A673 (cell line): Measurements from ENCODE around the gene FBXO15. TPM values are rescaled to one million over a fixed set of nuclear protein-coding genes. Genes with fewer than 3 reads are reported as not detected.

Experiments used
- BruUV-seq: library from RNA; stranded (reverse); fragments of 400-500 nt; replicated peaks from 2 replicates; lab custom pipeline; 2021; lab: Mats Ljungman, UMichigan
- CTCF ChIA-PET: fragments of 300-600 bp; sonication (Branson Sonifier 250); formaldehyde crosslinking; loops from one replicate; lab custom pipeline; 2022; ENCODE audit warnings: antibody characterized with exemption; lab: Charles Lee
- POLR2A ChIA-PET: fragments of 300-600 bp; sonication (Branson Sonifier 250); formaldehyde crosslinking; loops from one replicate; lab custom pipeline; 2022; ENCODE audit warnings: antibody characterized with exemption; ENCODE audit not compliant: low non-redundant PET; lab: Charles Lee
- DNase-seq: peaks from one replicate; pipeline ENCODE4 v3.0.0-alpha.2; 2015; ENCODE audit warnings: low spot score
- H3K27ac ChIP-seq: fragments of 200-600 bp; sonication (generic); 2 replicates; pipeline ENCODE4 v1.5.1; 2016; ENCODE audit warnings: mixed run types, low read depth, mild to moderate bottlenecking, mixed read lengths, antibody characterized with exemption, low read length; ENCODE audit not compliant: poor library complexity, severe bottlenecking
- H3K27me3 ChIP-seq: fragments of 200-600 bp; sonication (generic); replicated peaks from 2 replicates; pipeline ENCODE4 v1.6.1; 2017; ENCODE audit warnings: mixed run types, low read depth, mild to moderate bottlenecking, mixed read lengths, antibody characterized with exemption, low read length; ENCODE audit not compliant: insufficient read depth, poor library complexity
- H3K36me3 ChIP-seq: fragments of 200-600 bp; sonication (generic); 2 replicates; pipeline ENCODE4 v1.6.1; 2016; ENCODE audit warnings: mixed run types, mild to moderate bottlenecking, mixed read lengths, antibody characterized with exemption, low read length; ENCODE audit not compliant: insufficient read depth, poor library complexity, severe bottlenecking
- H3K4me1 ChIP-seq: fragments of 200-600 bp; sonication (generic); 2 replicates; pipeline ENCODE4 v1.6.1; 2017; ENCODE audit warnings: mixed run types, mild to moderate bottlenecking, mixed read lengths, antibody characterized with exemption, low read length; ENCODE audit not compliant: insufficient read depth, poor library complexity, severe bottlenecking
- H3K4me3 ChIP-seq: fragments of 200-600 bp; sonication (generic); 2 replicates; pipeline ENCODE4 v1.5.1; 2016; ENCODE audit warnings: low read depth, mixed run types, mild to moderate bottlenecking, mixed read lengths, low read length; ENCODE audit not compliant: poor library complexity, severe bottlenecking
- H3K9me3 ChIP-seq: fragments of 200-600 bp; sonication (generic); 2 replicates; pipeline ENCODE4 v1.6.1; 2016; ENCODE audit warnings: mixed run types, low read depth, mild to moderate bottlenecking, mixed read lengths, antibody characterized with exemption, low read length; ENCODE audit not compliant: poor library complexity, severe bottlenecking
- EZH2 ChIP-seq: fragments of 200-600 bp; sonication (generic); IDR thresholded peaks from 2 replicates; pipeline ENCODE4 v1.6.1; 2017; ENCODE audit warnings: borderline replicate concordance, low read depth, mild to moderate bottlenecking, mixed read lengths, antibody characterized with exemption, low read length; ENCODE audit not compliant: poor library complexity, severe bottlenecking
- intact Hi-C: fragments of 100-400 bp; cut with micrococcal nuclease; formaldehyde crosslinking; loops from one replicate; pipeline ENCODE4 v1.10.0; 2022; ENCODE audit not compliant: unreplicated experiment
- total RNA-seq: library from RNA; stranded (reverse); gene quantifications from 2 replicates; pipeline ENCODE4 v1.2.3, GENCODE V29; 2021
- TF ChIP-seq, protein P1 (sequence below): fragments of 300-800, 200-600 bp; sonication (generic); conservative IDR thresholded peaks from 2 replicates; pipeline ENCODE4 v1.5.1; 2017; ENCODE audit warnings: low read depth, mild to moderate bottlenecking, antibody characterized with exemption, low read length, moderate library complexity, mixed read lengths

Gene FBXO15
- total RNA-seq, 1 experiment from 2014 or later: 2.4 TPM

DNA sequence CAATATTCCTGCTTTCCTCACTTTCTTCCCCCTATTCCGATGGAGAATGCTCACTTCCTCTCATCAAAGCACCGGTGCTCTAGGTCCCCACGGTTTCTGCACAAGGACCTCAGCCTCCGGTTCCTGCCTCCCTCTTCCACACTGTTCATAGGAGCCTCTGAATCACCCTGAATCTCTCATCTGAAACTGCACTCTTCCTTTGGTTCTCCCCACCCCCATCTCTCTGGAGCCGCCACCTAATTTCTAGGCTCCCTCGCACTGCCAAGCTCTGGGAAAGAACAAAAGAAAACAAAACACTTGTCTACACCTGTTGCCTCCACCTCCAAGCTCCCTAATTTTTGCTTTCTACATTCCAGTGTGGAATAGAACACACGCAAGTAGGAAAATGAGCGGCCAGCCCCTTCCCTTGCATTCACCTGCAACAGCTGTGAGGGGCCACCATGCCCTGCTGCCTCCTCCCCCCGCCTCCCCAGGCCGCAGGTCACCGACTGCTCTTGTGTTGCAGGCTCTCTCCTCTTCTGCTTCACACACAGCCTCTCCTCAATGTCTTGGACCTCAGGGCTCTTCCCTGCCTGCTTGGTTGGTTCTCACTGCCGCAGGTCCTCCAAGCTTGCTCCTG, 9.6 kb downstream of the FBXO15 start:
- no TSS peak for BruUV-seq
- H3K27me3 ChIP-seq: no peaks in the 10 kb centered on the region
- H3K4me3 ChIP-seq: no peak overlapping the region
- H3K27ac ChIP-seq: no peak overlapping the region
- intact Hi-C loops: no loop called here
- H3K9me3 ChIP-seq: no peaks in the 10 kb centered on the region
- CTCF ChIA-PET: no interaction called here
- POLR2A ChIA-PET: no interaction called here
- H3K4me1 ChIP-seq: no peaks in the 10 kb centered on the region
- no peak for DNase-seq
- no peaks in the 10 kb centered on the region for H3K36me3 ChIP-seq
- TF ChIP-seq, protein P1, sequence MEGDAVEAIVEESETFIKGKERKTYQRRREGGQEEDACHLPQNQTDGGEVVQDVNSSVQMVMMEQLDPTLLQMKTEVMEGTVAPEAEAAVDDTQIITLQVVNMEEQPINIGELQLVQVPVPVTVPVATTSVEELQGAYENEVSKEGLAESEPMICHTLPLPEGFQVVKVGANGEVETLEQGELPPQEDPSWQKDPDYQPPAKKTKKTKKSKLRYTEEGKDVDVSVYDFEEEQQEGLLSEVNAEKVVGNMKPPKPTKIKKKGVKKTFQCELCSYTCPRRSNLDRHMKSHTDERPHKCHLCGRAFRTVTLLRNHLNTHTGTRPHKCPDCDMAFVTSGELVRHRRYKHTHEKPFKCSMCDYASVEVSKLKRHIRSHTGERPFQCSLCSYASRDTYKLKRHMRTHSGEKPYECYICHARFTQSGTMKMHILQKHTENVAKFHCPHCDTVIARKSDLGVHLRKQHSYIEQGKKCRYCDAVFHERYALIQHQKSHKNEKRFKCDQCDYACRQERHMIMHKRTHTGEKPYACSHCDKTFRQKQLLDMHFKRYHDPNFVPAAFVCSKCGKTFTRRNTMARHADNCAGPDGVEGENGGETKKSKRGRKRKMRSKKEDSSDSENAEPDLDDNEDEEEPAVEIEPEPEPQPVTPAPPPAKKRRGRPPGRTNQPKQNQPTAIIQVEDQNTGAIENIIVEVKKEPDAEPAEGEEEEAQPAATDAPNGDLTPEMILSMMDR: no peak
- no peak for TF ChIP-seq EZH2

DNA sequence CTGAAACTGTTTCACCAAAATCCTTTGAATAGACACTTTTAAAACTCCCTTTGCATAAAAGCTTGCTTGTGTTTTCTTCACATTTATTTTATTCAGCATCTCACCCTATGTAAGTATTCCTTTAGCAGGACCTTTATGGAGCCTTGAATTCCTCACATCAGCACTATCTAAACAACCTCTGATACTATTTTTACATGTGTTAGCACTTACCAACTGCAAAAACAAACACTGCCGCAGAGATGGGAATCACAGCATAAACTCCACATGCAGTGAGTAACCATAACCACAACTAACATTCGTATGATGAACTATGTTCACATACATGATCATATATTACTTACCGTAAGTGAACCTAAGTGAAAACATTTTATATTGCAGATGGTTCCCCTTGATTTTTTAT, 15.4 kb downstream of the FBXO15 start:
- no TSS peak for BruUV-seq
- Histone ChIP-seq H3K36me3 (no peaks in the 10 kb centered on the region), H3K4me1 (no peaks in the 10 kb centered on the region), H3K27me3 (no peaks in the 10 kb centered on the region), H3K27ac (no peak overlapping the region), H3K9me3 (no peaks in the 10 kb centered on the region), H3K4me3 (no peak overlapping the region)
- ChIA-PET POLR2A (no interaction called here), CTCF (no interaction called here)
- TF ChIP-seq, protein P1: no peak
- no peak for TF ChIP-seq EZH2
- DNase-seq: no peak
- intact Hi-C loops: no loop called here

- no peak for DNase-seq
- Histone ChIP-seq H3K36me3 (no peaks in the 10 kb centered on the region), H3K4me3 (no peak overlapping the region), H3K9me3 (no peaks in the 10 kb centered on the region), H3K4me1 (no peaks in the 10 kb centered on the region), H3K27ac (no peak overlapping the region), H3K27me3 (no peaks in the 10 kb centered on the region)
- intact Hi-C loops: no loop called here
- POLR2A ChIA-PET: no interaction called here
- CTCF ChIA-PET: no interaction called here
- no TSS peak for BruUV-seq
- TF ChIP-seq, protein P1: no peak
- no peak for TF ChIP-seq EZH2
Measured at GRCh38 chr18:74131124-74131523, 16.5 kb downstream of the FBXO15 start.
